B cell (primary cell): ENCODE measurements around the gene CNKSR3.

Experiments
- EZH2 ChIP-seq: IDR thresholded peaks from 2 replicates; pipeline ENCODE4 v1.6.1; 2012; ENCODE audit warnings: borderline replicate concordance, low read depth, mild to moderate bottlenecking, moderate library complexity, low read length; ENCODE audit not compliant: insufficient read depth, poor library complexity, severe bottlenecking
- TF ChIP-seq, protein P1 (sequence below): fragments of 200-600 bp; IDR thresholded peaks from one replicate; pipeline ENCODE4 v1.8.0; 2022; ENCODE audit warnings: antibody characterized with exemption, mild to moderate bottlenecking

DNA sequence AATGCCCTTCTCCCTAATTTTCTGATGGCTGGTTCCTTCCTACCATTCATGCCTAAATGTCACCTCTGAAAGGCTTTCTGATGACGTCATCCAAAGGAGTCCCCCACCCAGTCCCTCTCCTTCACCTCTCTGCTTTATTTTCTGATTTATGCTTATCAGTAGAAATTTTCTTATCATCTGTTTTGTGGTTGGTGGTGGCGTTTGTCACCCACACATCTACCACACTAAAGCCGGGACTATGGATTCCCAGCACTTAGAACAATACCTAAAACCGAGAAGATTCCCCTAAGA, 9.0 kb downstream of the CNKSR3 start:
- TF ChIP-seq, protein P1, sequence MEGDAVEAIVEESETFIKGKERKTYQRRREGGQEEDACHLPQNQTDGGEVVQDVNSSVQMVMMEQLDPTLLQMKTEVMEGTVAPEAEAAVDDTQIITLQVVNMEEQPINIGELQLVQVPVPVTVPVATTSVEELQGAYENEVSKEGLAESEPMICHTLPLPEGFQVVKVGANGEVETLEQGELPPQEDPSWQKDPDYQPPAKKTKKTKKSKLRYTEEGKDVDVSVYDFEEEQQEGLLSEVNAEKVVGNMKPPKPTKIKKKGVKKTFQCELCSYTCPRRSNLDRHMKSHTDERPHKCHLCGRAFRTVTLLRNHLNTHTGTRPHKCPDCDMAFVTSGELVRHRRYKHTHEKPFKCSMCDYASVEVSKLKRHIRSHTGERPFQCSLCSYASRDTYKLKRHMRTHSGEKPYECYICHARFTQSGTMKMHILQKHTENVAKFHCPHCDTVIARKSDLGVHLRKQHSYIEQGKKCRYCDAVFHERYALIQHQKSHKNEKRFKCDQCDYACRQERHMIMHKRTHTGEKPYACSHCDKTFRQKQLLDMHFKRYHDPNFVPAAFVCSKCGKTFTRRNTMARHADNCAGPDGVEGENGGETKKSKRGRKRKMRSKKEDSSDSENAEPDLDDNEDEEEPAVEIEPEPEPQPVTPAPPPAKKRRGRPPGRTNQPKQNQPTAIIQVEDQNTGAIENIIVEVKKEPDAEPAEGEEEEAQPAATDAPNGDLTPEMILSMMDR = no peak
- TF ChIP-seq EZH2 = no peak
